22Rv1 (cell line): Measurements from ENCODE around the gene PNMA1.

Experiments used
- CTCF ChIP-seq: fragments of 450-650 bp; IDR thresholded peaks from 2 replicates; pipeline ENCODE4 v1.5.1; 2017; ENCODE audit warnings: mild to moderate bottlenecking
- ZFX ChIP-seq: fragments of 450-650 bp; IDR thresholded peaks from 2 replicates; pipeline ENCODE4 v1.6.1; 2017; ENCODE audit warnings: antibody characterized with exemption, borderline replicate concordance

GRCh38 chr14:73726025-73726961, 12.1 kb upstream of the PNMA1 start:
- TF ChIP-seq CTCF, result no peak
- TF ChIP-seq ZFX, result no peak
